A549 treated with DMSO at 1 μM for 4 hours (cell line): ENCODE results near the gene KLHL2. TPM values are rescaled to one million over a fixed set of nuclear protein-coding genes. Genes with fewer than 3 reads are reported as not detected.

Experiments
- total RNA-seq: library from RNA; stranded (reverse); fragments of 200-300 nt; extraction: Qiagen RNA extraction; gene quantifications from 5 replicates; pipeline ENCODE4 v1.2.3, GENCODE V29; 2022; ENCODE audit warnings: low read depth

KLHL2 gene, protein sequence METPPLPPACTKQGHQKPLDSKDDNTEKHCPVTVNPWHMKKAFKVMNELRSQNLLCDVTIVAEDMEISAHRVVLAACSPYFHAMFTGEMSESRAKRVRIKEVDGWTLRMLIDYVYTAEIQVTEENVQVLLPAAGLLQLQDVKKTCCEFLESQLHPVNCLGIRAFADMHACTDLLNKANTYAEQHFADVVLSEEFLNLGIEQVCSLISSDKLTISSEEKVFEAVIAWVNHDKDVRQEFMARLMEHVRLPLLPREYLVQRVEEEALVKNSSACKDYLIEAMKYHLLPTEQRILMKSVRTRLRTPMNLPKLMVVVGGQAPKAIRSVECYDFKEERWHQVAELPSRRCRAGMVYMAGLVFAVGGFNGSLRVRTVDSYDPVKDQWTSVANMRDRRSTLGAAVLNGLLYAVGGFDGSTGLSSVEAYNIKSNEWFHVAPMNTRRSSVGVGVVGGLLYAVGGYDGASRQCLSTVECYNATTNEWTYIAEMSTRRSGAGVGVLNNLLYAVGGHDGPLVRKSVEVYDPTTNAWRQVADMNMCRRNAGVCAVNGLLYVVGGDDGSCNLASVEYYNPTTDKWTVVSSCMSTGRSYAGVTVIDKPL
- 9.9 to 13.0 TPM (median 12.0 TPM) in 5 replicates for total RNA-seq

DNA sequence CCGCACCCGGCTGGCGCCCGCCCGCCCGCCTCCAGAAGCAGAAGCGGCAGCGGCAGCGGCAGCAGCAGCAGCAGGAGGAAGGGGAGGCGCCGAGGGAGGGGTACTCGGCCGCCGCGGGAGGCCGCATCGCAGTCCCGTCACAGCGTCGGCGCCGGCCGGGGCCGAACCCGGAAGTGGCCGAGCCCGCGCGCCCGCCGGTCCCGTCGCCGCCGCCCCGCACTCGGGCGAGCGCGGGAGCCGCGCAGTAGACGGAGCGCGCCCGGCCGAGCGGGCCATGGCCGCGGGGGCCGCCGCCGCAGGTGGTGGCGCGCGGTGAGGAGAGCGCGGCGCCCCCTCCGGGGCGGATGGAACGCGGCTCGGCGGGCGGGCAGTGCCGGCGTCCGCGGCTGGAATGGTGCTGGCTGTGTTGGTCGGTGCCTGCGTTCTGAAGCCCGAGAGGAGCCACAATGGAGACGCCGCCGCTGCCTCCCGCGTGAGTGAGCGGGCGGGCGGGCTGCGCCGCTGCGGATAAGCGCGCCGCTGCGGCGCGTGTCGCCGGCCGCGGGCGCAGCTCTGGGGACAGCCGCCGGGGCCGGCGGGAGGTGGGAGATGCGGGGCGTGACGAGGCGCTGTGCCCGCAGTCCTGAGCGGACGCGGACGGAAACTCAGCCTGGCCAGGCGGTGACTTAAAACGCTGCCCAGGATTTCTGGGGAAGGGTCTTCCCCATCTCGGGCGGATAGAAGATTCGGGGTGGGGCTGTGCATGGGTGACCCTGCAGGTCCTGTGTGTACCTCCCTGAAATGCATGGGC is at the start of gene KLHL2:
TSS of gene KLHL2 (plus strand) at position 131 of the 790 bp plus-strand sequence. CDS start at position 447, 316 bp downstream.

DNA sequence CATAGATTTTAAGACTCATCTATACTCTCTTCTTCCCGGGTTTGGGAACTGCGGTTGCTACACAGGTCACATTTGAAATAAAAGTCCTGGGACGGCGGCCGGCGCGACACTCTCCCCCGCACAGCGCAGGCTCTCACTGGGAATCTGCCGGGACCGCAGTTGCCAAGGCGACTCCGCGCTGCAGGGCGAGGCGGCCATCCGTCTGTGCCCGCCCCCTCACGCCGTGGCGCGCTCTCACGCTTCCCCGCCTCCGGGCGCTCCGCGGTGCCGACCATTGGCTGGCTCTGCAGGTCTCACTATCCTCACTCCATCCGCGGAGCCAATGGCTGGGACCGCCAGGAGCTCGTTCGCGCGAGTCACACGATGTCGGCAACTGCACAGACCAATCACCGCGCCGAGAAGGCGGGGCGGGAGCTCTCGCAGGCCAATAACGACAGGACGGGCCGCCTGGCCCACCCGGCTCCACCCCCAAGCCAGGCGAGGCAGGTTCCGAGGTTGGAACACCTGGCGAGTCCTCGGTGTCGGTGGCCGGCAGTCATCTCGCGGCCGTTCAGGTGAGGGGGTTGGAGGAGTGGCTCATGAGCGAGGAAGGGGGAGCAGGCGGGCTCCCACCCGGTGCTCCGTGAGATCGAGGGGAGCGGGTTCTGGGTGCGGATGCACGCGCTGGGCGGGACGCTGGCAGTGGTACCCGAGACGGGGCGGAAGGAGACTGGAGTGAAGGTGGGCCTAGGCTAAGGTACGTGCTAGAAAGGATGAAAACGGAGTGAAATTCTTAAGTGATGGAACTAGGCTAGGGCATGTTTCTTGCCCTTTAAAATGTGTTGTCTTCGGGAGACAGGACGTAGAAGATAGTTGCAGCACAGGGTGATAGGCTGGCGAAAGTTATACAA is 120.1 kb downstream of the KLHL2 start, which contains the start of gene MSMO1:
TSS of gene MSMO1 (plus strand) at position 459 of the 890 bp plus-strand sequence. CDS start 5,702 bp downstream, outside the sequence.

Other genes with a start within 250 kb of the KLHL2 start
- not detected in 5 replicates for gene TRIM61, start 229.9 kb upstream of the KLHL2 start, total RNA-seq
- gene TRIM60, start 175.6 kb upstream of the KLHL2 start, total RNA-seq, result not detected in 5 replicates
- not detected in 5 replicates for gene TRIM75, start 153.7 kb upstream of the KLHL2 start, total RNA-seq
- gene TMEM192, start 94.7 kb upstream of the KLHL2 start, total RNA-seq, result 8.3 to 9.8 TPM (median 8.9 TPM) in 5 replicates
- 18.4 to 23.4 TPM (median 18.9 TPM) in 5 replicates for gene MSMO1, start 120.1 kb downstream of the KLHL2 start, total RNA-seq
- 1.3 to 1.6 TPM (median 1.4 TPM) in 5 replicates for gene CPE, start 171.4 kb downstream of the KLHL2 start, total RNA-seq